Uterus (tissue), 2 donors: ENCODE results near the gene PDE10A.
"Not testable (repeated sequence)": the region's sequence is repeated elsewhere in the genome, so short reads cannot be mapped to it uniquely, and the experiment has no call there.

Source experiments
- CTCF ChIP-seq, 4 experiments: fragments of 200-600 bp in 2 of 4; fragments of 450-650 bp in 2 of 4; sonication (generic) in 2 of 4; IDR thresholded peaks; one replicate each; pipeline ENCODE4 v1.5.1; 2016 to 2019; ENCODE audit warnings: antibody characterized with exemption in 4 of 4, mild to moderate bottlenecking in 2 of 4, moderate library complexity in 1 of 4
- POLR2A ChIP-seq, 2 donors: fragments of 450-650 bp; IDR thresholded peaks; one replicate each; pipeline ENCODE4 v1.6.1; 2016; ENCODE audit warnings: antibody characterized with exemption in 2 of 2, mild to moderate bottlenecking in 1 of 2, moderate library complexity in 1 of 2

- not testable (repeated sequence) for TF ChIP-seq CTCF, POLR2A (IDR thresholded peaks at IDR 0.05)
These were observed 54.5 kb downstream of the PDE10A start for GRCh38 chr6:165608577-165608976.
